HEK293 (cell line): ENCODE results near the gene NAMPT.

Experiments used
- CTCF ChIP-seq: fragments of 450-650 bp; formaldehyde crosslinking; IDR thresholded peaks from 2 replicates; pipeline ENCODE4 v1.5.1; 2016; ENCODE audit warnings: missing biosample characterization, missing genetic modification characterization
- KLF16 ChIP-seq: fragments of 450-650 bp; formaldehyde crosslinking; IDR thresholded peaks from 2 replicates; pipeline ENCODE4 v1.5.1; 2017; ENCODE audit warnings: missing biosample characterization, missing genetic modification characterization
- SCRT2 ChIP-seq: fragments of 450-650 bp; formaldehyde crosslinking; IDR thresholded peaks from 2 replicates; pipeline ENCODE4 v1.5.1; 2016; ENCODE audit warnings: missing biosample characterization, missing genetic modification characterization
- ZBTB1 ChIP-seq: fragments of 450-650 bp; formaldehyde crosslinking; IDR thresholded peaks from 2 replicates; pipeline ENCODE4 v1.5.1; 2016; ENCODE audit warnings: missing biosample characterization, missing genetic modification characterization
- ZFHX2 ChIP-seq: fragments of 450-650 bp; formaldehyde crosslinking; conservative IDR thresholded peaks from 2 replicates; pipeline ENCODE4 v1.5.1; 2016; ENCODE audit warnings: missing biosample characterization, missing genetic modification characterization
- ZNF23 ChIP-seq: fragments of 450-650 bp; formaldehyde crosslinking; IDR thresholded peaks from 2 replicates; pipeline ENCODE4 v1.5.1; 2016; ENCODE audit warnings: missing biosample characterization, missing genetic modification characterization, borderline replicate concordance
- TF ChIP-seq, protein P1 (sequence below): fragments of 450-650 bp; formaldehyde crosslinking; IDR thresholded peaks from 2 replicates; pipeline ENCODE4 v1.5.1; 2016; ENCODE audit warnings: missing biosample characterization, missing genetic modification characterization, low read depth
- TF ChIP-seq, protein P2 (sequence below): fragments of 450-650 bp; formaldehyde crosslinking; IDR thresholded peaks from 2 replicates; pipeline ENCODE4 v1.5.1; 2017; ENCODE audit warnings: missing biosample characterization, missing genetic modification characterization

DNA sequence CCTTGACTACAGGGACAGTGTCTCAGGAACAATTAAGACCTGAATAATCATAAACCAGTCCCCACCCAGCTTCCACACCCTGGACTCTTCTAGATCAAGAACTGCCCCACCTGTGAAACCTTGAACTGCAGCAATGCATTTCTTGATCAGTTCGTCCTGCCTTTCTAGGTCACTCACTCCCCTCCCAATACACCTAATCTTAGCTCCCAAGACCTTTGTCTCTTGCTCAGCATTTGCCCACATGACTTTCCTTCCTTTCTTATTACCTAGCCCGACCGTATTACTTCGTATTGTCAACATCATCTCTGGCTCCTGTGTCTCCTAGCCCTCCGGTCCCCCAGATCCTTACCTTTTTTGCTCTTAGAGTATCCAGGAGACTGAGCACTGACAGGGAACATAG, 5.5 kb upstream of the NAMPT start:
- TF ChIP-seq, protein P1, sequence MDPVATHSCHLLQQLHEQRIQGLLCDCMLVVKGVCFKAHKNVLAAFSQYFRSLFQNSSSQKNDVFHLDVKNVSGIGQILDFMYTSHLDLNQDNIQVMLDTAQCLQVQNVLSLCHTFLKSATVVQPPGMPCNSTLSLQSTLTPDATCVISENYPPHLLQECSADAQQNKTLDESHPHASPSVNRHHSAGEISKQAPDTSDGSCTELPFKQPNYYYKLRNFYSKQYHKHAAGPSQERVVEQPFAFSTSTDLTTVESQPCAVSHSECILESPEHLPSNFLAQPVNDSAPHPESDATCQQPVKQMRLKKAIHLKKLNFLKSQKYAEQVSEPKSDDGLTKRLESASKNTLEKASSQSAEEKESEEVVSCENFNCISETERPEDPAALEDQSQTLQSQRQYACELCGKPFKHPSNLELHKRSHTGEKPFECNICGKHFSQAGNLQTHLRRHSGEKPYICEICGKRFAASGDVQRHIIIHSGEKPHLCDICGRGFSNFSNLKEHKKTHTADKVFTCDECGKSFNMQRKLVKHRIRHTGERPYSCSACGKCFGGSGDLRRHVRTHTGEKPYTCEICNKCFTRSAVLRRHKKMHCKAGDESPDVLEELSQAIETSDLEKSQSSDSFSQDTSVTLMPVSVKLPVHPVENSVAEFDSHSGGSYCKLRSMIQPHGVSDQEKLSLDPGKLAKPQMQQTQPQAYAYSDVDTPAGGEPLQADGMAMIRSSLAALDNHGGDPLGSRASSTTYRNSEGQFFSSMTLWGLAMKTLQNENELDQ, result no peak
- TF ChIP-seq ZFHX2 (tag by site-specific recombination) (no peak), SCRT2 (tag by site-specific recombination) (no peak), CTCF (tag by site-specific recombination) (no peak), ZNF23 (tag by site-specific recombination) (no peak), ZBTB1 (tag by site-specific recombination) (no peak), KLF16 (tag by site-specific recombination) (no peak)
- TF ChIP-seq, protein P2, sequence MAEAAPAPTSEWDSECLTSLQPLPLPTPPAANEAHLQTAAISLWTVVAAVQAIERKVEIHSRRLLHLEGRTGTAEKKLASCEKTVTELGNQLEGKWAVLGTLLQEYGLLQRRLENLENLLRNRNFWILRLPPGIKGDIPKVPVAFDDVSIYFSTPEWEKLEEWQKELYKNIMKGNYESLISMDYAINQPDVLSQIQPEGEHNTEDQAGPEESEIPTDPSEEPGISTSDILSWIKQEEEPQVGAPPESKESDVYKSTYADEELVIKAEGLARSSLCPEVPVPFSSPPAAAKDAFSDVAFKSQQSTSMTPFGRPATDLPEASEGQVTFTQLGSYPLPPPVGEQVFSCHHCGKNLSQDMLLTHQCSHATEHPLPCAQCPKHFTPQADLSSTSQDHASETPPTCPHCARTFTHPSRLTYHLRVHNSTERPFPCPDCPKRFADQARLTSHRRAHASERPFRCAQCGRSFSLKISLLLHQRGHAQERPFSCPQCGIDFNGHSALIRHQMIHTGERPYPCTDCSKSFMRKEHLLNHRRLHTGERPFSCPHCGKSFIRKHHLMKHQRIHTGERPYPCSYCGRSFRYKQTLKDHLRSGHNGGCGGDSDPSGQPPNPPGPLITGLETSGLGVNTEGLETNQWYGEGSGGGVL (tag by site-specific recombination), result no peak
